Islet of Langerhans (tissue), 1 donor: ENCODE data around the gene ANO4.

ENCODE experiments used
- FAIRE-seq: peaks from one replicate; lab custom pipeline; 2011; peaks lifted over from hg19 to GRCh38; lab: Jason Lieb, UNC

Gene ANO4

DNA sequence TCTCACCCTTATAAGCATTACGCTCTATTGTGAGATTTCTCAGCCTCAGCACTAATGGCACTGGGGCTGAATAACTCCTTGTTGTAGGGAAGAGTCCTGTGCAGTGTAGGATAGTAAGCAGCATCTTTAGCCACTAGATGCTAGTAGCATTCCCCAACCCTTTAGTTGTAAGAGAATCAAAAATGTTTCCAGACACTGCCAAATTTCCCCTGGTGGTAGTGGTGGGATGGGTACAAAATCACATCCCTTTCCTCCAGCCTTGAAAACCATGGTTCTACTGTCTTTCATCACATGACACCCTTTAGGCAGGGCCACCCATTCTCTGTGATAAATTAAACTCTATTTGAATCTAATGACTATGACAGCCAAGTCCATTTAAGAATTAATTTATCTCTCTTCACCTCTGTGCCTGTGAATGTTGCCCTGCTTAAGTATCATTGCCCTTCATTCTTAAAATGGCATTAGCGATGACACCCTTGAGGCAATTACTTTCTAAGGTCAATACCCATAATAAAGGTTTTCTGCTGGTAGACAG lies 199.4 kb downstream of the ANO4 start:
- FAIRE-seq, result no peak

DNA sequence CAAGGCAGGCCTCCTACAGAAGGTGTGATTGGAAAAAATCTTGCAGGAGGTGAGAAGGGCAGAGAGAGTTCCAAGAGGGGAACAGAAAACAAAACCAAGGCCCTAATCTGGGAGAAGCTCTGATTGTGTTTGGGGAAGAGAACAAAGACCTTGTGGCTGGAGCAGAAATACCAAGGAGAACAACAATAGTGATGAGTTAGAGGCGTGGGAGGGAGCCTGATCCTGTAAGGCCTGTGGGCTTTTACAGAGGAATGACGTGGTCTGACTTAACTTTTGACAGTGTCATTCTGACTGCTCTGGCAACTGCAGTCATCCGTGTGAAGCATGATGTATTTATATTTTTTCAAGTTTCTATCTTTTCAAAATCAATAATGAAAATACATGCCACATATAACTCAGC lies 200.6 kb downstream of the ANO4 start:
- FAIRE-seq, result no peak

DNA sequence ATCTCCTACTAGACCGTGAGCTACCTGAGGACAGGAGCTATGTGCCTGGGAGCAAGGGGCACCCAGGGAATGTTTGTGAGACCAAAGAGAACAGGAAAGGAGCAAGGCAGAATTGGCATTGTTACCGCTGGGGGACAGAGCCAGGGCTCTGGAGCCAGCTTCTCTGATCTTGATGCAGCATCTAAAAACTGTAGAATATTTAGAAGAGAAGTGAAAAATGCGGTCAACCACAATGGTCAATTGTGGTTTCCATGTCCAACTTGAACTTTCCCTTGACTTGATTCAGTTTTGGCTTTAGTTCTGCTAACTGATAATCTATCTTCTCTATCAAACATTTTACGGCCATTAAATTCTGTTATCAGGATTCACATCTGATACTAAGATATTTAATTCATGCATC lies 201.2 kb downstream of the ANO4 start:
- no peak for FAIRE-seq

DNA sequence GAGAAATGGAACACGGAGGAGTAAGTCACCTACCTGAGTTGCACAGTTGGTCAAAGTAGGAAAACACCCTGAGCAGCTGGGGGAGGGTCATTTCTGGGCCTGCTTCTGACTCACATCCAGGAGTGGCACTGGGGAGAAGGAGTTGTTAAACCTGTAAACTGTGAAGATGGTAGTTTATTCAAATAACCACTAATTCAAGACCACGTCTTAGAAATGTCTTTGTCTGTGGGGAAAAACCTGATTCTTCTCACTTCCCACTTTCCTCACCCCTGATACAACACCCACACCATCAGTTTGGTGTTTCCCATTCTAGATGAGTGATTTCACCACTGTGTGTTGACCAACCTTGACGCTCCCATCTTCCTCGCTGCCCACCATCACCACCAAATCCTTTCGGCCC lies 207.1 kb downstream of the ANO4 start:
- no peak for FAIRE-seq

DNA sequence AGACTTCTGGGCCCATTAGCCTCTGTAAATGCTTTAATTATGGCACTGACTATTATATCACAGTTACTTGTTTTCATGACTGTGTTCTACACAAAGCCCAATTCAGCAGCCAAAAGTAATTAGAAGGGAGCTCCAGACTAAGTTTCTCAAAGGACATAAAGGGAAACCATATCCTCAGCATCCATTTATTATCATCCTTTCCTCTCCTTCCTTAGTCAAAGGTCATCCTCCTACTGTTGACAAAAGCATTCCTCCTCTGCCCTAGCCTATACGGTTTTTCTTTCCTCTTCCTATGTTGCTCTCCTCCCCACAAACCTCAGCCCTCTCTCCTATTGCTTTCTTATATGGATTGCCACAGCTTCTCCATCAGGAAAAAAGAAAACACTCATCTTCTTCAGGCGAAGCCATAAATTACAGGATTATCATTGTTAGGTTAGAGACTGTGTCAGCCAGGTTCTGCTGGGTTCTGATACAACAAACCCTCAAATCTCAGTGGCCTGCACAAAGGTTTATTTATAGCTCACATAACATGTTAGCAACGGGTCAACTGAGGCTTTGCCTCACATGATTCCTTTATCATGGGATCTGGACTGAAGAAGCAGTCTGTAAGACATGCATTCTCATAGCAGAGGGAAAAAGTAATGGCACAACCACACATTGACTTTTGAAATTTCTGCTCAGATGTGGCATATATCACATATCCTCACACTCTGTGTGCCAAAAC lies 208.3 kb downstream of the ANO4 start:
- FAIRE-seq, result no peak

DNA sequence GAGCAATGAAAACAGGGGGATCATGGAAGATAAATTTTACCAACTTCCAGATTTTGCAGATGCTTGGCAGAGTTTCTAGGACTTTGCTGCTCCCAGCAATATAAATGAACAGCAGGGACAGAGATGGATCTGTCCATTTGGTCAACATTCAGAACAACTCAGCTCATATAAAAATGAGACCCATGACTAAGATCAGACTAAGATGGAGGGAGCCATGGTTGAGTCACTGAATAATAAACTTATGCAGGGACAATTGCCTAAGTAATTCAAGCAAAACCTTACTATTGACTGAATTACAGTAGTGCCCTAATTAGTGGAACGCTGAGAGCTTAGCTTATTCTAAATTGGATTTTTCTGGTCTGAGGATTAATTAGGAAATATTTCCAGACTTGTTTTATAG lies 210.3 kb downstream of the ANO4 start:
- no peak for FAIRE-seq

DNA sequence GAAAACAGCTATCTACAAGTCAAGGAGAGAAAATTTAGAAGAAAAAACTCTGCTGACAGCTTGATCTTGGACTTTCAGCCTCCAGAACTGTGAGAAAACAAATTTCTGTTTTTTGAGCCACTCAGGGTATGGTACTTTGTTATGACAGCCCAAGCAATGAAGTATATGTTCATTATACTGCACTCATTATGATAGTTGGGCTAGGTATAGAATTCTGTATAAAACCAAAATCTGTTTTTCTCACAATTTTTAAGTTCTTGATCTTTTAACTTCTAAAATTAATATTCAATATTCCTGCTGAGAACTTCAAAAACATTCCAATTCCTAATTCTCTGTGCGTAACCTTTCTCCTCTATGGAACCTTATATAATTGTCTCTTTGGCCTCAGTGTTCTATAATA lies 214.7 kb downstream of the ANO4 start:
- FAIRE-seq, result no peak

DNA sequence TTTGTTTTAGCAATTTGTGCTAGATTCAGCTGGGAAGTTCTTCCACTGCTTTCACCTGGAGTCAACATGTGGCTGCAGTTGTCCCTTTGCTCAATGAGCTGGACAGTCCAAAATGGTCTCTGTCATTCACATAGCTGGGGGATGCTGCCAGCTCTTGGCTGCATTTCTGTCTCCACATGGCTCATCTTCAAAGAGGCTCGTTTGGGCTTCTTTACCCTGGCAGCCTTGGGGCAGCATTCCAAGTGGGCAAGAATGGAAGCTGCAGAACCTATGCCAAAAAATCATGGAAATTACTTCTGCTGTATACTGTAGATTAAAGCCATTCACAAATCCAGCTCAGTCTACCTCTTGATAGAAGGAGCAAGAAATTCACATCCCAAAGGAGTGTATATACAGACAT lies 216.3 kb downstream of the ANO4 start:
- no peak for FAIRE-seq

DNA sequence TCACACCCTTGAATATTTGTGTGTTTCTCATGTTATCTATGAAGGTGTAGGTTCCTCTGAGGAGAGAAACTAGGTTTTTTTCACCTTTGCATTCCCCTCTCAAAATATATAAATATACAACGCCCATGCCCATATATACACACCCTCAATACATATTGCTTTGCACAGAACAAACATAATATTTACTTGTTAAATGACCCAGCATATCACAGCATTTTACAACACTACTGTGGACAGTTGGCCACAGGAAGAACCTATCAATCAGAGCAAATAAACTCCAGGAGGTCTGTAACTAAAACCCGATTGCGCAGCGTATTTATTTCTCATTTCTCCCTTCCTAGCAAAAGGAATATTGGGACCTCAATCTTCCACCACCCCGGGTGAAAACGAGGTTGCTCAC lies 219.4 kb downstream of the ANO4 start:
- FAIRE-seq, result no peak

DNA sequence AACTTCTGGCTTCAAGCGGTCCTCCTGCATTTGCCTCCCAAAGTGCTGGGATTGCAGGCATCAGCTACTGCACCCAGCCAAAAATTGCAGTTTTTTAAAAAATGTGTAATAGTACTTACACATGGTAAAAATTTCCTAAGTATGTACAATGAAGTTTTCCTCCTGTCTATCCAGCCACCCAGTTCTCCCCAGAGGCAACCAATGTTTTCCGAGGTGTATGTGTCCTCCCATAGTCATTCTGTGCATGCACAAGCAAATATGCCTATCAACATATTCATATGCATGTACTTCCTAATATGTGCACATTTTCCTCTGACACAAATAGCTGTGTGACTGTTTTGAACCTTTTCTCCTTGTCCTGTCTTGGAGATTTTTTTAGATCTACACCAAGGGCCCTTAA lies 220.5 kb downstream of the ANO4 start:
- FAIRE-seq, result no peak

DNA sequence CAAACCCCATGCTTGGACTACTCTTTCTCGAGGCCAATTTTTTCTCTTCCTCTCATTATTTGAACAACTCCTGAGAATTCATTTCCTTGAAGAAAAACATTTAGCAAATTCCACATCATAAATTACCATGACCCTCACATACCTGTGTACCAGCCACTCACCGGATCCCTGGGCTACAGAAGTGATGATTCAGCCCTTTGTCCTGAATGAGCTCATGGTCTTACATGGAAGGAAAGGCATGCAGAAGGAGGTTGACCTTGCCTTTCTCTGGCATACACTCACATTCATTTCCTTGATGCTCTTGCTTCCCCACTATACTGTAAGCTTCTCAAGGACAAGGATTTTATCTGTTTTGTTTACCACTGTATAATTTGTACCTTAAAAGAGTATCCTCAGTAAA lies 224.0 kb downstream of the ANO4 start:
- no peak for FAIRE-seq

DNA sequence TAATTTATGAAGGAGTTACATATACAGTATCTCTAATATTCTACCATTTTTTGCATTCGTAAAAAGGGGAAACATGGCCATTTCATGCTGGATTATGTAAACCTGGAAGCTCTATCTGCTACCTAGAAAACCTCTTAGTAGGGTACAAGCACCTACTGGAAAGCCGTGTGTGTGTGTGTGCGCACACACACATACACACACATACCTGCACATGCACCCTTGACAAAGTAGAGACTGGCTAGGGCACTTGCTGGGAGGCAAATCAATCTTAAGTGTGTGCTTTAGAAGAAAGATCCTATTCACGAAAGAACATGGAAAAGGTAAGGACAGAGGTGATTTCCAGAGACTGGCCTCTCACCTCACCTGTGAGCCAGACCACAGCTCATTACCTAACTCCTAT lies 224.6 kb downstream of the ANO4 start:
- no peak for FAIRE-seq

DNA sequence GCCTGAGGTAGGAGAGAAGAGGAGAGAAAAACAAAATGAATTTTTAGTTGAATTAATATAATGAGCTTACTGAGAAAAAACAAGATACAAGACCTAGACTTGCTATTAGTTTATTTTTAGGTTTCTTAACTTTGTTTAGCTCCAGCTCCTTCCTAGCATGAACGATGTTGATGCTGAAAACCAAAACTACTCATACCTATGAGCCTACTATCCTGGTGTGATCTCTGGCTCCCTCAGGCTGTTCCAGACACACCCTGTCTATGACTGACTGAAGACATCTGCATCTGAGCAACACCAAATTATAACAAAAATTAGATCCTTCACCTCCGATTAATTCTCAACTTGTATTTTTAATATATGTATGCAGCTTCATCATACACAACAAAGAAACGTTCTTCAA lies 225.1 kb downstream of the ANO4 start:
- FAIRE-seq, result no peak

DNA sequence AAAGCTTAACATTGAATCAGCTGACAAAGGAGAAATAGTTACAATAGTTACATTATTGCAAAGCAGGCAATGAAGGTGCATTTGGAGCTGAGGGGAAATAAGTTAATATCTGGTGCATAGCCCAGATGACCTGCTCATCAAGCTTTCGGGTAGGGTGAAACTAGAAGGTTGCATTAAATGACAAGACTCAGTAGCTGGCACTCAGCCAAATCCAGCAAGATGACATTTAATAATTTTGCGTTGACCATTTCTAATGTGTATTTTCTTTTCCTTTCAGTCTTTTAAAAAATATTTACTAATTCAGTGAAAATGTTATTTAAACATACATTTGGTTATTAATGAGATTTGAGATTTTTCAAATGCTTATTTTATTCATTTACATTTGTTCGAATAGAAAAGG lies 226.9 kb downstream of the ANO4 start:
- no peak for FAIRE-seq

DNA sequence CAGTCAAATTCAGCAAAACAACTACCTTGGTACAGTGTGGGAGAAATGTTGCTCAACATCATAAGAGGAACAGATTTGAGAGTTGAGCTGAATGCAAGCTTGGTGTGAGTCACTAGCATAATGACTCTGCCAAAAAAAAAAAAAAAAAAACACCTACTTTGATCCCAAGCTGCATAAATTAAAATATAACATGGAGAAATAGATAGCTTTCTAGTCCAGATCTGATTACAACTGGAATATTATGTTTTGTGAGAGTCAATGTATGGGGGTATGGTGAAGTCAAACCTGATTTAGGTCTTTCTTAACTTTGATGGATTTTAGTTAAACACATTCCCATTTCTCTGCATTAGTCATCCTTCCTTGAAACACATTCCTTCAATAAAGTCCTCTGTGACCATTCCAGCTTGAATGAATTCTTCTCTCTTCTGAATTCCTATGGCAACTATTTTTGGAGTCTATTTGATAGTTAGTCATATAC lies 227.4 kb downstream of the ANO4 start:
- FAIRE-seq, result no peak

DNA sequence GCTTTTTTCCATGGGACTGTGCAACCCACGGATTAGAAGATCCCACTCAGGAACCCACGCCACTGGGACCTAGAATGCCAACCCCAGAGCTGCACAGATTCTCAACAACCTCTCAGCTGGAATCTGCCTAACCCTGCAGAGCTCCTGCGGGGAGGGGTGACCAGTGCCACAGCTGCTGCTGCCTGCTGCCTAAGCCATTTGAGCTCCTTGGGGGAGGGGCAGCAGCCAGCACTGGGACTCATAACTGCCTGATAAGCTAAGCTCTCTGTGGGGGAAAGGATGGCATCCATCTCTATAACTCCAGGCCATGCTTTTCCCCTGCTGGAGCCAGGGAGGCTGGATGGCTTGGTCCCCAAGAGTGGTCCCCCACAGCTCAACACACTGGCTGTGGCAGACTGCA lies 232.6 kb downstream of the ANO4 start:
- no peak for FAIRE-seq

DNA sequence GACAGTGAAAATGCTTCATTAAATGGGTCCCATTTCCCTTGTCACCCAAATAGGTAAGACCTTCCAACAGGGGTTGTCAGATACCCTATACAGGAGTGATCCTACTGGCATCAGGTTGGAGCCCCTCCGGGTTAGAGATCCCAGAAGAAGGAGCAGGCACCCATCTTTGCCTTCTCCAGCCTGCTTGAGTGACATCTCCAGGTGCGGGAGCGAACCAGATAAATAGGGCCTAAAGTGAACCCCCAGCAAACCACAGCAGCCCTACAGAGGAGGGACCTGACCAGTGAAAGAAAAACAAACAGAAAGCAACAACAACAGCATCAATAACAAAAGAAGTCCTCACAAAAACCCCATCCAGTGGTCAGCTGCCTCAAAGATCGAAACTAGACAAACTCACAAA lies 233.2 kb downstream of the ANO4 start:
- no peak for FAIRE-seq

DNA sequence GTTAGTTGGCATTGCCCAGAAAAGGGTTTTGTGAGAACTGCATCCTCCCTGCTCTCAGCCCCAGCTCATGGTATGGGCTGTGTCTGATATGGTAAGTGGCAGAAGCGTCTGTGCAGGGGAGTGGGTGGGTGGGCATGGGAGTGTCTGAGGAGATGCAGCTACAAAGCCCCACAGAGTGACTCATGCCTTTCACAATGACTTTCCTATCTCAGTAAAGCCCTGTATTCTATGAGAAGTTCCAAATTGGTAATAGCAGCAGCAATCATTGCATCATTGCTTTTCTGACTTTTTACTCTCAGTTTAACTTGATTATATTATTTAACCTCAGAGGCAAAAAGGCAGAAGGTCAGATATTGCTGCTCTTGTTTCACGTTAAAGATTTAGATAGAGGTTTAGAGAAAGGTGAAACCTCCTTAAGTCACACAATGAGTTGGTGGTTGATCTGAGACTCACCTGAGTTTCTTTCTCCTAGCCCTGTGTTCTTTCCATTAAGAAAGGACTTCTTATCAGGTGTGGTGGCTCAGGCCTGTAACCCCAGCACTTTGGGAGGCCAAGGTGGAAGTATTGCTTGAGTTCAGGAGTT lies 243.8 kb downstream of the ANO4 start:
- FAIRE-seq, result no peak

DNA sequence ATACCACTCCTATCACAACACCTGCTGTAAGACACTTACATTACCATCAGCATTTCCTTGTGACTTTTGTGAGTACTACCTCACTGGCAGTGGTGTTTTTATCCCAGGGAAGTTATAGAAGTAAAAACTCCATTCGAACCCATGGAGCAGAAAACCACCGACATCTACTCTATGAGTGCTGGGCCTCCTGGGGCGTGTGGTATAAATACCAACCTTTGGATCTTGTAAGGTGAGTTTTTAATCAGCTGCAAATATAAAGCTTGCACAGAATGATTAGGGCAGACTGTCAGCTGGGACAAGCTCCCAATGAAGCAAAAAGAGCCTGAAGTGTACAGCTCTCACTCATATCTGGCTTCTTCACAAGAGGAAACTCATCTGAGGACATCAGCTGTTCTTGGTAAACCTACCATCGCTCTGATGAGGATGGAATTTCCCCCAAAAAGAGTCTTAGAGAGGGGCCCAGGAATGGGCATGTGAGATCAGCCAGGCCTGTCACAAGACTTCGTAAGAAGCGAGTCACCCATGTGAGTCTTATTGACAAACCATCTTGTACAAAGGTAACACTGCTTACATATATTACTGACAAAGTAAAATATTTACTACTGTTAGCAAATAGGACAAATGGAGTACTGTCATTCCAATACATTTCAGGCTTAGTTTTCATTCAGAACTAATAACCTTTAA lies 245.4 kb downstream of the ANO4 start:
- FAIRE-seq, result no peak

DNA sequence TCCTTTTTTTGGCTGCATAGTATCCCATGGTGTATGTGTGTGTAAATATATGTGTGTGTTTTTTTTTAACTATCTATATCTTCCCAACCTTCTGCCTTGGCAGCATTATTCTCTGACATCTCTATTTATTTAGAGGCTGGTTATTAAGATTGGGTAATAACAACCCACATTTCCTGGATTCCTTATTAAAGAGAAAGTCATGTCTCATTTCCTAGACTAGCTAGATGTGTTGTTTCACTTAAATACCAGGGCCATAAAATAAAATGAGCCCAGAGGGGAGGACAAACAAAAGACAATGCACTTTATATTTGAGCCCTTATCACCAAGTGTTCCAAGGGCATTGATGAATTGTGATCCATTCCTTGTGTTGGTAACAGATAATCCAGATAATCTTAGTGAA lies 246.4 kb downstream of the ANO4 start:
- no peak for FAIRE-seq

DNA sequence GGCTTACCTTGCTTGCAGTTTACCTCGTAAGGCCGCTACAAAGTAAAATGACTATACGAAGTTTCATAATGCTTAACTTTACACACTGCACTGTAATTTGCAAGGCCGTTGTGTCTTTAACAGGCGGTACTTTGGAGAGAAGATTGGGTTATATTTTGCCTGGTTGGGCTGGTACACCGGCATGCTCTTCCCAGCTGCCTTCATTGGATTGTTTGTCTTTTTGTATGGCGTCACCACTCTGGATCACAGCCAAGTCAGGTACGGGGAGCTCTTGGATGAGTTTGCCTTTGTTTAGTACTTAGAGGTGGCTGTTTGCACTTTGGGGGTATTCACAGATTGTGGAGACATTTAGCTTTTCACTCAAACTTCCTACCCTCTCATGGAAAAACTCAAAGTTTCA lies 247.6 kb downstream of the ANO4 start:
- no peak for FAIRE-seq

DNA sequence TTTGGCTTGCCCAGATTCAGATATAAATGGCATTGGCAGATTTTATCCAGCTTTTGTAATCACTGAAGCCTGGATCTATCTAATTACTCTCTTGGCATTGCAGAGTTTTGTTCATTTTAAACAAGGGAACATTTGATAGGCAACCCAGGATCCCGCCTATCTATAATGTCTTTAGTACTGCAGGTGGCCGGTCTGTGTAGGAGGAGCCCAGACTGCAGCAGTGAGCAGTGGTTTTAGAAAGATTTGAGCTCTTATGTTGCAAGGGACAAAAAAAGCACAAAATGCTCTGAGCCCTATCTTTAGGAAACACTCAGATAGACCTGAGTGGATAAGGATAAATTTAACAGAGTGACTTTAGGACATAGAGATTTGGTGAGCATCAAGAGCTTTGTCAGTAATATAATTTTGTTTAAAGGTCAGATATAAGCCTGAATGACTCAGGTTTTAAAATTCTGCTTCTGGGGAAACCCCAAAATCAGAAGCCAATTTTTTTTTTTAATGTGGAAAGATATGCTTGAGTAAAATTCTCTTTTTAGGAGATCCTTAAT lies 250.0 kb downstream of the ANO4 start:
- no peak for FAIRE-seq
